NCI-H446 (cell line): ENCODE data around the gene GLRX3.
"Not testable (repeated sequence)": the region's sequence is repeated elsewhere in the genome, so short reads cannot be mapped to it uniquely, and the experiment has no call there.

ENCODE experiments used
- DNase-seq, 2 experiments: peaks; one replicate each; lab custom pipeline; 2025; lab: John Stamatoyannopoulos, UW

The GLRX3 gene

DNA sequence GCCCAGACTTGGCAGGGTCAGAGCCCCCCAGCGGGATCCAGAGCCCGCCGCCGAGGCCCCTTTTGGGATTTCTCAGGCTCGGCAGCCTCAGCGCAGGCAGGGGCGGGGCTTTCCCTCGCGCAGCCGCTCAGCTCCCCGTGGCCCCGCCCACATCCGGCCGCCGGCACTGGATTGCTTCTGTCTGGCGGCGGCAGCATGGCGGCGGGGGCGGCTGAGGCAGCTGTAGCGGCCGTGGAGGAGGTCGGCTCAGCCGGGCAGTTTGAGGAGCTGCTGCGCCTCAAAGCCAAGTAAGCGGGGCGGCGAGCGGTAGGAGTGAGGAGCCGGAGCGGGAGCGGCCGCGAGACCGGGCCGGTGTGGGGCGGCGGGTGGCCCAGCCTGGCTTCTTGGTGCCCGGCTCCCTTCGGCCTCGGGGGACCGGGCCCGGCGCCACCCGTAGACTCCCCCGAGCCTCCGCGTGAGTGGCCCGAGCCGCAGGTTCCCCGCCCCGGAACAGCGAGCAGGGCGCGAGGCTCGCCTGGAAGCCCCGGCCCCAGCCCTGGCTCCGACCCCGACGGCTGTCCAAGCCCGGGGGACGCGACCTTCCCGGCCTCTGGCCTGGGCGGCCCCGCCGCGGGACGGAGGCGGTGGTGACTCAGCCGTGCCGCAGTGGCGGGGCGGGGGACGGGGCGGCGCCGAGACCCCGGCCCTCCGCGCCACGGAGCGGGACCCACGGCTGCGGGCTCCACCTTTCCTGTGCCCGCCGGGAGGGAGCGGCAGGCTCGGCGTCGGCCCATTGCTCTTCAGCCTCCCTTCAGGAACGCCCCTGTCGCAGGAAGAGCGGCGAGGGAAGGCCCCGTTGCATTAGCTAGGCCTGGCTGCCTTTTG lies at the start of gene GLRX3:
Gene GLRX3, plus strand, starts transcription at position 166 of the 864 bp plus-strand sequence. Its CDS starts 30 bp downstream, at position 196.
- DNase-seq: peak; percentile 27 to 75

DNA sequence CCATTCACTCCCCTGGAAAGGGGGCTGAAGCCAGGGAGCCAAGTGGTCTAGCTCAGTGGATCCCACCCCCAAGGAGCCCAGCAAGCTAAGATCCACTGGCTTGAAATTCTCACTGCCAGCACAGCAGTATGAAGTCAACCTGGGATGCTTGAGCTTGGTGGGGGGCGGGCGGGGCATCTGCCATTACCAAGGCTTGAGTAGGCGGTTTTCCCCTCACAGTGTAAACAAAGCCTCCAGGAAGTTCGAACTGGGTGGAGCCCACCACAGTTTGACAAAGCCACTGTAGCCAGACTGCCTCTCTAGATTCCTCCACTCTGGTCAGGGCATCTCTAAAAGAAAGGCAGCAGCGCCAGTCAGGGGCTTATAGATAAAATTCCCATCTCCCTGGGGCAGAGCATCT lies 45.6 kb upstream of the GLRX3 start:
- DNase-seq: not testable (repeated sequence)

DNA sequence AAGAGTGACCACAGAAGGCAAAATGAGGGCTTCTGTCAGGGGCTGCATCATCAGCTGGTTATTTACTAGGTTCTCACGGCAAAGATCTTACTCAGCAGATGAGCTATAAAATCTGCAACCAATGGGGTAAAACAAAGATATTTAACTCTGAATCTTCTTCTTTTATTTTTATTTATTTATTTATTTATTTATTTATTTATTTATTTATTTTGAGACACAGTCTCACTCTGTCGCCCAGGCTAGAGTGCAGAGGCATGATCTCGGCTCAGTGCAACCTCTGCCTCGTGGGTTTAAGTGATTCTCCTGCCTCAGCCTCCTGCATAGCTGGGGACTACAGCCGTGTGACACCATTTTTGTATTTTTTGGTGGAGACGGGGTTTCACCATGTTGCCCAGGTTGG lies 36.8 kb upstream of the GLRX3 start:
- DNase-seq: no peak

DNA sequence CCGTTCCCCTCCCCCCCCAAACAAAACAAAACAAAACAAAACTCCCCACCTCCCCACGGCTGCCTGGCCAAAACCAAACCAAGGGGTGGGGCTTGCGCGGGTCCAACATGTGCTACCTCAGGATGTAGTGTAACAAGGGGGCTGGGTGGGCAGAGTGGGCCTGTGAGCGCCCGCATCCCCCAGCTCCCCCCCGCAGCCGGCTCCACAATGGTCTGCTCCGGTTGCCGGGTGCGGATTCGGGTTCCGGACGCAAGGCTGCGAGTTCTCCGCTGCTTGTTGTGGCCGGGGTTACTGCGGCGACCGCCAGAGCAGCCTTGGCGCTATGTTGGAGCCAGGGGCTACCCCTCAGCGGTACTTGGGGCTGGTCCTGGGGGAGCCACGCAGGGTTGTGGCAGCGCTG lies 30.5 kb upstream of the GLRX3 start:
- no peak for DNase-seq

DNA sequence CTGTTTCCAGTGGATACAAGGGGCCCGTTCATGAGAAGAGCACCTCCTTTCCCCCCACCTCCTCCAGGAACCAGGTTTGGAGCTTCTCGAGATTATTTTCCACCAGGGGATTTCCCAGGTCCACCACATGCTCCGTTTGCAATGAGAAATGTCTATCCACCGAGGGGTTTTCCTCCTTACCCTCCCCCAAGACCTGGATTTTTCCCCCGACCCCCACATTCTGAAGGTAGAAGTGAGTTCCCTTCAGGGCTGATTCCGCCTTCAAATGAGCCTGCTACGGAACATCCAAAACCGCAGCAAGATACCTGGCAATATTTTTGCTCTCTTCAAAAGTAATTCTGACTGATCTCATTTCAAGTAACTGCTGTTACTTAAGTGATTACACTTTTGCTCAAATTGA lies 28.0 kb upstream of the GLRX3 start:
- DNase-seq: not testable (repeated sequence)

DNA sequence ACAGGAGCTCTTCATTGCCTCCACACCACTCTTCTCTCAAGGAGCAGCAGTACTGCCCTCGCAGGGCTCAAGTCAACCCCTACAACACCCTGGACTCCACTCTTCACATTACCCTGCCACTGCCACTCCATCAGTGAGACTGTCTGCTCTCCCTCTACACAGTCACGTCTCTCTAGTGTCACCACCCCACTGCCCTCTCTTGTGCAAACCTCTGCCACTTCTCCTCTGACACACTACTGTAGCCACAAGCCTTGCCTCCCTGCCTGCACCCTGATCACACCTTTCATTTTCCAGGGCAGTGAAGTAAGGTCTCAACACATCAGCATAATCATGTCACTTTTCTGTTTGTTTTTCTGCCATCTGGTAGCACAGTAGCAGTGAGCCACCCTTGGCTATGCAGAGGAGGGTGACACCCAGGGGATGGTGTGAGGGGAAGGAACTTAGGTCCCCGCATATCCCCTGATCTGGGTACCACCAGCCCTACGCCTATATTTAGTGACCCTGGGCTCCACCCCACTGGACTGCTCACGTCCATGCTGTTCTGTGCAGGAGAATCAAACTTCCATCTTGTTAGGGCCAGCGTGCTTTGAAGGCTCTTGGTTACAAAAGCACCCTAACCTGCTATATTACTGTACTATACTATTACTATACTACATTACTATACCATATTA lies 27.1 kb upstream of the GLRX3 start:
- no peak for DNase-seq

DNA sequence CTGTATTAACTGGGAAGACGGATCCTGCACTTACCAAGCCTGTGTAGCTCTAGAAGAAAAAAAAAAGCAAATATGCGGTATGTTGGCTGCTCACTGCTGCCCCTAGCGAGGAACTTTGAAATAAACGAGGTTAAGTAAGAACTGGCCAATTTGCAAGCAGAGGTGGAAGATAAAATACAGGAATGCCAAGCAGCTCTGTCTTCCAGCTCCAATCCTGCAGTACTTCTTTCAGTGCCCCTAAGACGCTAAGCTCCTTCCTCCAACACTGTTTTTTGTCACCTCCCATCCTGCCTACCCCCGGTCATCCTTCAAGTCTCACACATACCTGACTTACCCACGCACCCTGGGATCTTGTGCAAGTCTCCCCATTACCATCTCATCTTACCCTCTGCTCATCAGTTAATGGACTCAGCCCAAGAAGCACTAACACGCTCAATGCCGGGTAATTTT lies 26.4 kb upstream of the GLRX3 start:
- DNase-seq: peak; percentile 67 to 71

DNA sequence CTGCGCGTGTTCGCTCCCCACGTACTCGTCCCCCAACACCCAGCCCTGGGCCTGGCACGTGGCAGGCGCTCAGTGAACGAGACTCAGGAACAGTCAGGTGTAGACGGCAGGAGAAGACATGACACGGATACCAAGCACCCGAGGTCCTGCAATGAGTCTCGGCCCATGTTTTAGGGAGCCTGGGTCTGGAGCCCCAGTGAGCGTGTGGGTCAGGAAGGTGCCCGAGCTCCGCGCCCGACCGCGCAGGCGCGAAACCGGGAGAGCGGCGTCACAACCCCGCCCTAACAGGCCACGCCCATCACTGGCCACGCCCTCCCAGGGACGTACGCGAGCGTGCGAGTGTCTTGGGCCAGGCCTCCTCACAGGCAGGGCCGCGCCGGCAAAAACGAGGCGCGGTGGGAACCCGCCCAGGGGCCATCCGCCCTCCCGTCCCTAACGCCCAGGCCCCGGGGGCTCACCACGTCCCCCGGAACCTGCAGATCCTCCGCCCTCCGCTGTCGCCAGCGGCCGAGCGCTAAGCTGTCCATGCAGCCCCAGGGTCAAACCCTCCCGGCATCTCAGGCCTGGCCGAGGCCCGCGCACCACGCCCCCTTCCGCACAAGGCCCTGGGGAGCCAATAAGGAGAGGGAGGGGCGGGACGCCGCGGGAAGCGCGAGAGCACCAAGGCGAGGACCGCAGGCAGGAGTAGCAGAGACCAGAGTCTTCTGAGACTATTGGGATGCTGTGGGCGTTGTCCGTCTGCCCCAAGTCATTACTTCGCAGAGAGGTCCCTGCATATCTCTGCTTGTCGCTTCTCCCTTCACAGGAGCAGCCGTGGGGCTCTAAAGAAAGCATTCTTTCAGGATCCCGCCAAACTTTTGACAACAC lies 25.7 kb upstream of the GLRX3 start, which contains the start of gene C10orf143:
Gene C10orf143, minus strand, starts transcription at position 585 of the 867 bp plus-strand sequence. Its CDS starts 58 bp downstream, at position 527.
- DNase-seq: peak; percentile 84 to 91

DNA sequence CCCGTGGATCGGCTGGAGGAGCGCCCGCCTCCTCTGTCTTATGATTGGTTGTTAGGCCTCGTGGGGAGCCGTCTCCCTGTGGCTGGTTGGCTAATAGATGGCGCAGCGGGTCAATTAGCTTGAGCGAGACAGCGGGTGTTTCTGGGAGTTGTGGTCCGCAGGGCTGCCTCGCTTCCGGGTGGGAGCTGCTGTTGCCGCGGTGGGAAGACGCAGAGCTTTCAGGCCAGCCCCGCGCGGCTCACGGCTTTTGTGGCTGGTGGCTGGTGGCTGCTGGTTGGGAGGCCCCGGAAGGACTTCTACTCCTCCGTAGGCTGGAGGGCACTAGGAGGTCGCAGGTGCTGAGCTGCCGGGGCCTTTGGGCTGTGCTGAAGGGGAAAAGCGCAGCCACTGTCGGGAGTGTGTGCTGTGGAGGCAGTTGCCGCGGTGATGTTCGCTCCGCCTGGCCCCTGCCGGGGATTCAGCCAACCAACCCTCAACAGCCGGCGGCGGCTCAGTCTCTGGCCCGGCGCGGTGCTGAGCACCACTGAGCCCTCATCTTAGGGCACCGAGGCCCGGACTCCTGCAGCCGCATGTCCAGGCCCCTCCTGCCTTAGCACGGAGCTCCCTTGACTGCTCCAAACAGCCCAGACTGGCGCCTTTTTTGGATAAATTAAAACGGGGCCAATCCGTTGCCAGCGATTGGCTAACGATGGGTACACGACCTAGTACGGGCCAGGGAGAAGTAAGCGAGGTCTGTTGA lies 24.9 kb upstream of the GLRX3 start:
- peak; percentile 84 to 93 for DNase-seq

DNA sequence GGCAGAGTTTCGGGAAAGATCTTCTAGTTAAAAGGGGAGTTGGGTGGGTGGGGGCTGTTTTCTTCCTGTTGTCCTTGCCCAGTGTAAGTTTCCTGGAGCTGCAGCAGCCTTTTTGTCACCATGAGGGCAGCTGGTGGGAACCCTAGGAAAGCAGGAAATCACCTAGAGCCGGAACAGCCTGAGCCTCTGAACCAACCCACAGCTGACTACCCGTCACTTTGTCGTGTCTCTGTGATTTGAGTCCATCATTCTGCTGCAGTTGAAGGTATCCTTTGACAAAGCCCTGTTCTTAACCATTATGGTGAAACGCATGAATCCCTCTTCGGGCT lies 24.4 kb upstream of the GLRX3 start:
- DNase-seq: no peak

DNA sequence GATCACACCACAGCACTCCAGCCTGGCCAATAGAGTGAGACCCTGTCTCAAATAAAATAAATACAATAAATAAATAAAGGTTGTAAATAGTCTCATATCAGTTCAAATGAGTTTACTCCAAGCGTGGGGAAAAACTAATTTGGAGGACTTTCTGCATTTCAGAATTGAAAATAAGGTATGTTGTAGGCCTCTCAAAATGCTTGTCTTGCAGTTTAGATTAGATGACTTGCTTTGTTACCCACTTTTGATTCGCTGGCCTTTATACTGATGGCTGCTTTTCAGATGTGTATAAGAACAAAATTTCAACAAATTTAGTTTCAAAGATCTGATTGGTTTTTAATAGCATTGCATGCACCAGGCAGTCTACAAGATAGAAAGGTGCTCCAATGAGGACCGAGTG lies 23.4 kb upstream of the GLRX3 start:
- no peak for DNase-seq

DNA sequence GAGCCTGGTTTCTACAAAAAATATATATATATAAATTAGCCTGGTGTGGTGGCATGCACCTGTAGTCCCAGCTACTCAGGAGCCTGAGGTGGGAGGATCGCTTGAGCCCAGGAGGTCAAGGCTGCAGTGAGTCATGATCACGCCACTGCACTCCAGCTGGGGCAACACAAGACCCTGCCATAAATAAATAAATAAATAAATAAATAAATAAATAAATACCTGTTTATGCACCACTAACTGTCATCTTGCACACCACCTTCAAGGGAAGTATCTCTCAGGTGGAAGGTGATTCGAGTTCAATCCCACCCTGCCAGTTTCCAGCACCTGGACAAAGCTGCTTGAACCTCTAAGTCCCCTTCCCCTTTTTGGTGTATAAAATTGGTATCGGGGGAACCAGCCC lies 19.2 kb upstream of the GLRX3 start:
- not testable (repeated sequence) for DNase-seq

DNA sequence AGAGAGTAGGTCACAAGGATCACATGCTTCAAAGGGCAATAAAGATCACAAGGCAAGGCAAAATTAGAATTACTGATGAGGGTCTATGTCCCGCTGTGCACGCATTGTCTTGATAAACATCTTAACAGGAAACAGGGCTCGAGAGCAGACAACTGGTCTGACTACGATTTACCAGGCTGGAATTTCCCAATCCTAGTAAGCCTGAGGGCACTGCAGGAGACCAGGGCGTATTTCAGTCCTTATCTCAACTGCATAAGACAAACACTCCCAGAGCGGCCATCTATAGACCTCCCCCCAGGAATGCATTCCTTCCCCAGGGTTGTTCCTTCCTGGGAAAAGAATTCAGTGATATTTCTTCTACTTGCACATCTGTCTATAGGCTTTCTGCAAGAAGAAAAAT lies 18.7 kb upstream of the GLRX3 start:
- DNase-seq: not testable (repeated sequence)

DNA sequence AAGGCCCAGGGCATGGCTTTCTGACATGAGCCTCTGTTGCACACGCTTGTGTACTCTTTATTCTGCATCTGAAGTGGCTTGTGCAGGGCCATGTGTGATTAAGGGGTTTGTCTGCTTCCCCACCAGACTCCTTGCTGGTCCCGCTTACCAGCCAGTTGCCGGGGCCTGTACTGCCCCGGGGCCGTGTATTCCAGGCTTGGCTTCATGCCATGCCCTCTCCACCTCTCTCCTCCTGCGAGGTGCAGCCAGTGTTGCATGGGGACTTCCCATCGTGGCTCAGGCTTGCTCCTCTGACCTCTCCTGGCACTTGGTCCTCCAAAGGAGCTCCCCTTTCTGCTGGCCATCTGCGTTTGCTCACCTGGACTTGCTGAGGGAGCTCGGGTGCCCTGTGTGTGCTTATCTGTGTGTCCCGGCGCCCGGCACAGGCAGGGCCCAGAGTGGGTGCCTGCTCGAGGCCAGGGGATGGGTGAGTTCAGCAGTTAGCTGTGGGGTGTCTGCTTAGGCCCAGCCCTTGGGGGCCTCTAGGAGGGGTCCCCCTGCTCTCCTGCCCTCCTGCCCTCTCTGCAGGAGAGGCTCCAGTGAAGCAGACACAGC lies 14.6 kb upstream of the GLRX3 start:
- no peak for DNase-seq

DNA sequence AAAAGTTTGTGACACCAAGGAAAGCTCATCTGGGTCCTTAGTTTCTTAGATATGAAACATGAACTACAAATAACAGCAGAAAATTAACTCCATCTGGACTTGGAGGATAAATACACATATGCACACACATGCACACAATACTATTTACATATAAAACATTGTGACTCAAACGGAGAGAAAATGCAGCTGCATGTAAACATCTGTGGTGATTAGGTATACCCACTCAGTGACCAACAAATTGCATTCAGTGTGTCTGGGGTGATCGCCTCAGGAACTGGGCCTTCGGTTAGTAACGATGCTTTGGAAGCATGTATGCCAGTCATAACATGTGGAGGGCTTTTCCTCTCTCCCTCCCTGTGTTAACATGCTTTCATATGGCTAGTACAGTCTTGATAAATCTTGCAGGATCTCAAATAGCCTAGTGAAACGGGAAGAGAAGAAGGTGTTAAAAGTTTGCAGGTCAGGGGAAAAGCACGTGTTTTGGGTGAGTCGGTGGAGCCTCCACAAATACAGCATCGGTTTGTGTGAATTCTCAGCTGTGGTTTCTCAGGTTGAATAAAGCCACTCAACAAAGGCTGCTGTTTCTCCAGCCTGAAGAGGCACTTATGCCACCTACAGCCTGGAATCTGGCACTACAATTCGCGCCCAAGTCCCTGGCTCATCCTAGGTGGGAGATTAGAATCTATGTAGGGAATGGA lies 8.7 kb upstream of the GLRX3 start:
- peak; percentile 40 to 46 for DNase-seq

DNA sequence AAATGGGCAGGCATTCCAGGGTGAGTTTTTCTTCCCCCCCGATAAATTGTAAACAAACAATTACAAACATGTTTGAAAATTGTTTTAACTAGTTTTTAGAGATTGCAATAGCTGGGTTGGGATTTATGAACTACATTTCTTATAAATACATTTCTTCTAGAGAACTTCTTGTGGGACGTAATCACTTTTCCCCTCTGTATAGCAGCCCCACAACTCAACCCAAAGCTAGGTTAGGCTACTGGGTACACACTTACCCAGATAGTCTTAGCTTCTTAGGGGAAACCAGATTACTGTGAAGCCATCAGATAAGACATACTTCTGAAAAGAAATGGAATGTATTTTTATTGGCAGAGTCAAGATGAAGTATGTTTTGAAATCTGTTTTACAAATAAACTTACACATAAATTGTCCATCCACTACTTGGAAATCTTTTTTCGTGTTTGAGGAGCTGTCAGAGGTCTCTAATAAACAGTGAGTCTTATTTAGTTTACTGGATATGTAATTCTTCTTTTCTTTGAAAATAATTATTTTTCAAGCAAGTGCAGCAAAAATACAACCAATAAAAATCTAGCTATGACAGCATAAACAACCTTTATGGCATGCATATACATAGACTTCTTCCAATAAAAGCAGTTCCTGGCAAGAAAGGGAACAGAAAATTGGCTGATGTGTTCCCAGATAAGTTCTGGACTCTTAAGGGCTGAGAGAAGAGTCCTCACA lies 8.0 kb upstream of the GLRX3 start:
- DNase-seq: no peak

DNA sequence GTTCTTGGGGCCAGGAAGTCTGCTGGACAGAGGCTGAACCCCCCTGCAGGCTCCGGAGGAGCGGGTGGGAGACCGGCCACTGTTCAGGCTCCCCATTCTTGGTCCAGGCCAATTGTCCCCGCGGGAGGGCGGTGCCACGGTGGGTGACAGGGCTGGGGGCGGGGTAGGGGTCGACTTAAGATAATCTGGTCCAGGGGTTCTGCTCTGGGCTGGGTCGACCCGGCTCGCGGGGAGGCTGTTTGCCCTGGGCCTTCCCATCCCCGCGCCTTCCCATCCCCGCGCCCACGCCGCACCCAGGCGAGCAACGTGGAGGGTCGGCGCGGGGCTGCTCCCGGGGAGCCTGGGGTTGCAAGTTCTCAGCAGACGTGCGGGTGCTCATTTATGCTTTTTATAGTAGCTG lies 7.3 kb upstream of the GLRX3 start:
- DNase-seq: no peak

DNA sequence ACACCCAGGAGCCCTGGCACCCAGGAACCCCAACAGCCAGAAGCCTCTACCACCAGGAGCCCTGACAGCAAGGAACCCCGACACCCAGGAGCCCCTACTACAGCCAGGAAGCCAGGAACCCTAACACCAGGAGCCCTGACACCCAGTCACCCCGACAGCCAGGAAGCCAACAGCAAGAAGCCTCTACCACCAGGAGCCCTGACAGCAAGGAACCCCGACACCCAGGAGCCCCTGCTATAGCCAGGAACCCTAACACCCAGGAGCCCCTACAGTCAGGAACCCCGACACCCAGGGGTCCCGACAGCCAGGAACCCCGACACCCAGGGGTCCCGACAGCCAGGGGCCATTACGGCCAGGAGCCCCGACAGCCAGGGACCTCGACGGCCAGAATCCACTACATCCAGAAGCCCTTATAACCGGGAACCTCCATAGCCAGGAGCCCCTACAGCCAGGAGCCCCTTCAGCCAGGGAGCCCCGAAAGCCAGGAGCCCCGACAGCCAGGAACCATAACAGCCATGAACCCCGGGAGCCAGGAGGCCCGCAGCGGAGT lies 440 bp upstream of the GLRX3 start:
- DNase-seq: no peak

DNA sequence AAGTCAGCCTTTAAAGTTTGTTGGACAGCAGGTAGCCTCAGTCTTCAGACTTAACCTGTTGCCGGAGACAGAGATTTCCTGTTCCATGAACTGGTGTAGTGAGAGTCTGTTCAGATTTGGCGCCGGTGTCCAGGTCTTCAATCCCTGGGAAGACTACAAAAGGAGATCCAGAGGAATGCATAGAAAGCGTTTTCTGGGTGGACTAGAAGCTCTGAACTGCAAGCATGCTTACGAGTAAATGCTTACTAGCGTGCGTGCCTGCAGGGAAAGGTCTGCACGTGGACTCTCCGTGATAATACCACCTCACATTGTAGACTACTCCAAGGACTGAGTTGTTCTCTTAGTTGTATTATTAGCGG lies 878 bp downstream of the GLRX3 start:
- DNase-seq: no peak
